HG03175 (cell line): Measurements from ENCODE around the gene RASGRF2.

Source experiments
- ATAC-seq: cut with Tn5 transposase; IDR thresholded peaks from one replicate; pipeline ENCODE4 v1.9.1; 2021; ENCODE audit warnings: mild to moderate bottlenecking, moderate library complexity; ENCODE audit not compliant: unreplicated experiment

Gene RASGRF2

GRCh38 chr5:81132381-81132780, 172.2 kb downstream of the RASGRF2 start:
- no peak for ATAC-seq

- ATAC-seq: no peak
These were observed 173.9 kb downstream of the RASGRF2 start for GRCh38 chr5:81134066-81134465.

DNA sequence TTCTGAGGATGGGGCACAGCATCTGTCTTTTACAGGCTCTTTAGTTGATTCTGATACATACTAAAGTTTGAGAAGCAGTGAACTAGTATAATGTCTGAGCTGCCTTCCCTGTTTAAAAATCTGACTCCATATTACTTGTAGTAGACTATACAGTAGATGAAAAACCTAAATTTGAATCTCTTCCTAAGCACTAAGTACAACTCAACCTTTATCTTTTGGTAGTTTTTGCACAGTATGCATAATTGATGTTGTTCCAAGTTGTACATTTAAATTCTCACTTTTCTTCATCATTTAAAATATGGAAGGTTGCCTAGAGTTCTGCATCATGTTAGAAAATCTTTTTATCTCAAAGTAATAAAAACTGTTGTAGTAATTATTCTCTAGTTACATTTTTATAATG, 174.4 kb downstream of the RASGRF2 start:
- ATAC-seq: no peak

- ATAC-seq: no peak
These were observed 176.4 kb downstream of the RASGRF2 start for GRCh38 chr5:81136557-81136956.

DNA sequence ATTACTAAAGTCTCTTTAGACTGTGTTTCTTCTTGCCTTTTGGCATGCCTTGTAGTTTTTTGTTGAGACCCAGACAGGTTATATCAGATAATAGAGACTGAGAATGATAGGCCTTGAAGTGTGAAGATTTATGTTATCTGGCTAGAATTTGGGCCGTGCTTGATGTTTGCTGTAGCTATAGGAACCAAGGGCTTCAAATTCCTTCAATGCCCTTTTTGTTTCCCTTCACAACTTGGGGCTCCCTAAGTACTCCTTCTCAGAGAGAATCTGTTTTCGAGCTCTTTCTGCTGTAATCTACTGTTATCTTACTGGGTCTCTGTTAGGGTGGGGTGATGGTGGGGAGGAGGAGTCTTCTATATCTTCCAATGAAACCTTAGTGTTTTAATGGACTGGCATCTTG, 177.7 kb downstream of the RASGRF2 start:
- no peak for ATAC-seq

DNA sequence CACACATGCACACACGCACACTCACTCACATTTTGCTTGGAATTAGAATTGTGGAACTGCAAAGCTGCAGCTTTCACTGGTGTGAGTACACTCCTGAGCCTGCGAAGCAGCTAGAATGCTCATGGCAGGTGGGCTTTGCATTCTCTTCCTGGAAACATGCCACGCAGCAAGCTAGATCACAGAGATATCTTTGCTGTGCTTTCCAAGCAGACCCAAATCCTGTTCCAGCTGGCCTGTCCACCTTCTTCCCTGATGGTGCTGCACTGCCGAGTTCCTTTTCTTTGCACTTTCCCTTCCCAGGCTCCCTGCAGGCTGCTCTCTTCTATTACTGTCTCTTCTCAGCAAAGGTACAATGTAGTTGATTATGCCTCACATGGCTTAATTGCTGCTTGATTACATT, 180.3 kb downstream of the RASGRF2 start:
- no peak for ATAC-seq

GRCh38 chr5:81140943-81141342, 180.8 kb downstream of the RASGRF2 start:
- no peak for ATAC-seq

DNA sequence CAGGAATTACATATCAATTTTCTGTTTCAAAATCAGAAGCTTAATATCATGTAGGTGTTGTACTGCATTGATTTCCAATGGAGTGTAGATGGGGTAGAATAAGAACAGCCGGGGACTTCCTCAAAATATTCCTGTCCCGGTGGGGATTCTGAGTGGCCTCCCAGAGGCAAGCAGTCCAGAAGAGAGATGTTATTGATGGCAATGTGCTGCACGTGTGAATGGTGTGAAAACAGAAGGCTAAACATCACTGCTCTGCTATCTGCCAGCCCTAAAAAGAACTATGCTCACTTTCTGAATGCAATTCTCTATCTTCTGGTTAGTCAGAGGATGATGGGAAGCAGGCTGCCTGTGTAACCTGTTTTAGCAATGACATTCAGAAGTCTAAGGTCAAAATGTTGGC, 181.9 kb downstream of the RASGRF2 start:
- no peak for ATAC-seq

GRCh38 chr5:81145329-81145935, 185.3 kb downstream of the RASGRF2 start:
- peak; percentile 74 for ATAC-seq

GRCh38 chr5:81146031-81146430, 185.9 kb downstream of the RASGRF2 start:
- no peak for ATAC-seq

GRCh38 chr5:81147011-81147885, 187.1 kb downstream of the RASGRF2 start:
- ATAC-seq: no peak

DNA sequence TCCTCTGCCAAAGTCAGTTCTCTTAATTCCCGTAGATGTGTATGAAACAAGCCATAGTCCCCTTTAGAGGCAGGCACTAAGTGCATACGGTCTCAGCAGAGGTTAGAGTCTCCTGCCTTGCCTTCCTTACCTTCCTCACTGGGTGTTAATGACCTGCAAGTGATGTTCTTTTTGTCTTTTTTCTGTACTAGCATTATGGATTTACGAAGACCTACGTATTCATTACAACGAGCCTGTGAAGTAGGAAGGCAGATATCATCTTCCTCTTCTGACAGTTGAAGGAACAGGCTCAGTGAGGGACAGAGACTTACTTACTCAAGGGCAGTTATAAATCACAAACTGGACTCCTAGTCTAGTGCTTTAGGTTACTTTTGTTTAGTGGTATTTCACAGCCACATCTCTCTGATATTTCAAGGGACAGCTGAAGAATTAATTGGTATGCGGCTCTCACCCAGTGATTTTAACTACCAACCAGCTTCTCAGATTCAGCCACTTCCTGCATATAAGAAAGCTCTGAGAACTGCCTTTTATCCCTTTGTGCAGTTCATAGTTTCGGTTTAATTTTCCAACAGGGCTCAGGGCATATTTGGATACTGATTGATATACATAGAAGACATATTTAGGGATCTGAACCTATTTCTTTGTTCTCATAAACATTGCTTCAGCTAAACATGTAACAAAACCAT, 187.9 kb downstream of the RASGRF2 start:
- ATAC-seq: no peak

GRCh38 chr5:81151546-81151945, 191.4 kb downstream of the RASGRF2 start:
- ATAC-seq: no peak

- peak; percentile 66 for ATAC-seq
These were observed 194.6 kb downstream of the RASGRF2 start for GRCh38 chr5:81154725-81155124.

GRCh38 chr5:81156732-81157131, 196.6 kb downstream of the RASGRF2 start:
- ATAC-seq: no peak

DNA sequence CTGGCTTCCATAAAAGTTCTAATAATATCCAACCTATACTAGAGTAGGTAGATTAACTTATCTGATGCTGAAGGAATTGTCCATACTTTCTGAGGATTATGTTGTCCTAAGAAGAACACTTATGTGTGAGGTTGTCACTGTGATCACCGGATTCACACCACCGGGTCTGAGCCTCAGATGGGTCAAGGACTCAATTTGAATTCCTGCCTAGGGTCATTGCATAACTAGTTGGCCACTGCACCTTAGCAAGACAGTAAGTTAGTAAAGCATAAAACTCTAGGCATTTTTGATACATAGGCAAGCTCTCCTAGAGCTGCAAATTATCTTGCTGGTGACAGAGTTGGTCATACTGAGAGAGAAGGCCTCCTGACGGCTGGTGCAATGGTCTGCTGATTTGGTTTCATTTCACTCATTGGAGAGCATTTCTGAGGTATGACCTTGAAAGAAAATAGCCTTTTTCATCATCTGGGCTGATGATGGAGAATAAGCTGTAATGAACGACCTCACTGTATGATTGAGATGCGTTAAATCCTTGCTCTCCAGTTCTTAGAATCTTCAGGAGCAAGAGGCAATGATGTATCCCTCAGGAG, 200.9 kb downstream of the RASGRF2 start:
- peak; percentile 72 for ATAC-seq

GRCh38 chr5:81162501-81162900, 202.3 kb downstream of the RASGRF2 start:
- ATAC-seq: no peak

- ATAC-seq: no peak
These were observed 203.5 kb downstream of the RASGRF2 start for GRCh38 chr5:81163651-81164050.

DNA sequence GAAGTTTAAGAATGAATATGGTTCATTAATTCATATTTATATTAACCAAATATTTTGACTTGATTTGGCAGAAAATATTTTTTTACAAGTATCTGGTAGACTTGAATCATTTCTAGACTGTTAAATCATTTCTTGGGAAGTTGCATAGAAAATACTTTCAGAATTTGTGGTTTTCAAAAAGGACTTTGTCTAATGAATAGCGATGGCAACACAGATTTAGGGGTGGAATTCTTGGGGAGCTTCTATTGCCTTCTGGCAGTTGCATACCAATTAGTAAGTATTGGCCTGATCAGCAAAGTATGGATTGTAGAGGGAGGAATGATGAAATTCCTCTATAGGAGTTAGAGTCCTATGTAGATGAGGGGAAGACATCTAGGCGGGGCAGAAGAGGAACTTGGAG, 204.3 kb downstream of the RASGRF2 start:
- no peak for ATAC-seq

DNA sequence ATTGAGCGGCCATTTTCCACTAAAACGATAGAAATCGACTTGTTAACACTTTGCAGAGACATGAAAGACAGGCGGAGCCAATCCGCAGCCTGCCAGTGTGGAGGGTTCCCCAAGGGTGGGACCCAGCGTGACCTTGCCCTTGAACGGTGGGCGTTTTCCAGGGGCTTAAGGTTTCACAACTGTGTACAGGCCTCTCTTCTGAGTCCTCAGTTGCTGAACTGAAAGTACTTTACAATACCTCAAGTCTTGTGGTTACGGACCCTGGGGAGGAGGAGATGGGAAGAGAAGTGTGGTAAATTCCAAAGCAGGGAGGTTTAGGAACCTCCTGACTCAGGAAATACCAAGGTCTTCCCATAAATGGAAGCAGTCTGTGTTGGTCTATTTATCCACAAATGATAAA, 204.8 kb downstream of the RASGRF2 start:
- no peak for ATAC-seq

GRCh38 chr5:81165493-81166119, 205.4 kb downstream of the RASGRF2 start:
- peak; percentile 78 for ATAC-seq
